ENCODE data around the gene RHBDL3. TPM values are rescaled to one million over a fixed set of nuclear protein-coding genes. Genes with fewer than 3 reads are reported as not detected.

The RHBDL3 gene, protein sequence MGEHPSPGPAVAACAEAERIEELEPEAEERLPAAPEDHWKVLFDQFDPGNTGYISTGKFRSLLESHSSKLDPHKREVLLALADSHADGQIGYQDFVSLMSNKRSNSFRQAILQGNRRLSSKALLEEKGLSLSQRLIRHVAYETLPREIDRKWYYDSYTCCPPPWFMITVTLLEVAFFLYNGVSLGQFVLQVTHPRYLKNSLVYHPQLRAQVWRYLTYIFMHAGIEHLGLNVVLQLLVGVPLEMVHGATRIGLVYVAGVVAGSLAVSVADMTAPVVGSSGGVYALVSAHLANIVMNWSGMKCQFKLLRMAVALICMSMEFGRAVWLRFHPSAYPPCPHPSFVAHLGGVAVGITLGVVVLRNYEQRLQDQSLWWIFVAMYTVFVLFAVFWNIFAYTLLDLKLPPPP
- total RNA-seq (ENCODE audit: low replicate concordance): 0.09 TPM in 1 of 2 replicates, not detected in the other

DNA sequence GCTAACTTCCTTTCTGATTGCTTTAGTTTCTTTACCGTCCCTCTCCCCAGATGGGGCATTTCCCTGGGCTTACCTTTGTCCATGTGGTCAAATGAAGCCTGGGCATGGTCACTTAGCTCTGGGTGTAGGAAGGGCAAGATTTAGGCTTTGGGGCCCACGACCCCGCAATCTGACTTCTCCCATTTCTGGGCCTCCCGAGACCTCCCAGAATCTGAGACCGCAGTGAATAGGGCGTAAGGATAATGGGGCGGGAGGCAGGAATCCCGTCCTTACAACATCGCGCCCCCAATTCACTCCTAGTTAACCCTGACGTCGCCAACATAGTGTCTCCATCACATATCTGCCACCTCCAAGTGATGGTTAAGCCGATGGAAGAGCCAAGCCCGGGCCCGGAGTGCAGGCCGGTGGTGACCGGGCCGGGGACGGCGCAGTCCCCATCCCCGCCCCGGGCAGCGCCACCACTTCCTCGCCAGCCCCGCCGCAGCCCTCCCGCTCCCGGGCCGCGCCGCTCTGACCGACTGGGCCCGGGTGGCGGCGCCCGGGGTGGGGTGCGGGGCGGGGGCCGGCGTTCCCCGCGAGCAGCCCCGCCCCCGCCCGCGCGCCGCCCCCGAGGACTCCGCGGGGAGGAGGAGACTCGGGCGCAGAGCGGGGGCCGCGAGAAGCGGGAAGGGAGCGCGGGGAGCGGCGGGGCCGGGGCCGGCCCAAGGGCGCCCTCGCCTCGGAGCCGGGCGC lies at the start of gene RHBDL3:
RHBDL3 (plus strand) TSS at position 641 of the 732 bp plus-strand sequence. CDS start 358 bp downstream, outside the sequence.
- peak within 1 kb of the TSS; percentile 50 for H3K4me3 ChIP-seq (ENCODE audit: low read depth, low read length)
- DNase-seq (ENCODE audit: low read depth): no peak
- TF ChIP-seq, protein P1, sequence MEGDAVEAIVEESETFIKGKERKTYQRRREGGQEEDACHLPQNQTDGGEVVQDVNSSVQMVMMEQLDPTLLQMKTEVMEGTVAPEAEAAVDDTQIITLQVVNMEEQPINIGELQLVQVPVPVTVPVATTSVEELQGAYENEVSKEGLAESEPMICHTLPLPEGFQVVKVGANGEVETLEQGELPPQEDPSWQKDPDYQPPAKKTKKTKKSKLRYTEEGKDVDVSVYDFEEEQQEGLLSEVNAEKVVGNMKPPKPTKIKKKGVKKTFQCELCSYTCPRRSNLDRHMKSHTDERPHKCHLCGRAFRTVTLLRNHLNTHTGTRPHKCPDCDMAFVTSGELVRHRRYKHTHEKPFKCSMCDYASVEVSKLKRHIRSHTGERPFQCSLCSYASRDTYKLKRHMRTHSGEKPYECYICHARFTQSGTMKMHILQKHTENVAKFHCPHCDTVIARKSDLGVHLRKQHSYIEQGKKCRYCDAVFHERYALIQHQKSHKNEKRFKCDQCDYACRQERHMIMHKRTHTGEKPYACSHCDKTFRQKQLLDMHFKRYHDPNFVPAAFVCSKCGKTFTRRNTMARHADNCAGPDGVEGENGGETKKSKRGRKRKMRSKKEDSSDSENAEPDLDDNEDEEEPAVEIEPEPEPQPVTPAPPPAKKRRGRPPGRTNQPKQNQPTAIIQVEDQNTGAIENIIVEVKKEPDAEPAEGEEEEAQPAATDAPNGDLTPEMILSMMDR (IDR thresholded peaks at IDR 0.05; ENCODE audit: insufficient read depth, low read length): no peak

DNA sequence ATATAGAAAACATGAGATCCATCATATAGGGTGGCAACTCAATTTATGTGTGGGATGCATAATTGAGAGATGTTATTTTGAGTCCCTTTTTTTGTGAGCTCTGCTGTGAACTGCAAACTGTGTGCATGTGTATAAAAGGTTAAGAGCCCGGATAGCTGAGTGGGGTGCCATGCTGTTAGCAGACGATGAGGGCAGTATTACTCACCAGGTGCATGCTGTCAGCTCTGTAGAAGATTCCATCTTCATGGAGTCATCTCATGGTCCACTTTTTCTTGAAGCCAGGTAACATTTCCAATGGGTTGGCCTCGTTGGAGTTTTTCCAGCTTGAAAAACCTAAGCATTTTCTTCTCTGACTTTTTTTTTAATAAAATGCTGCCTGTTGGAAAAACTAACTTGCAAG lies 43.0 kb upstream of the RHBDL3 start:
- TF ChIP-seq, protein P1 (IDR thresholded peaks at IDR 0.05; ENCODE audit: insufficient read depth, low read length): no peak
- no peak for DNase-seq (ENCODE audit: low read depth)
- H3K4me3 ChIP-seq (ENCODE audit: low read depth, low read length): no peak overlapping the region

DNA sequence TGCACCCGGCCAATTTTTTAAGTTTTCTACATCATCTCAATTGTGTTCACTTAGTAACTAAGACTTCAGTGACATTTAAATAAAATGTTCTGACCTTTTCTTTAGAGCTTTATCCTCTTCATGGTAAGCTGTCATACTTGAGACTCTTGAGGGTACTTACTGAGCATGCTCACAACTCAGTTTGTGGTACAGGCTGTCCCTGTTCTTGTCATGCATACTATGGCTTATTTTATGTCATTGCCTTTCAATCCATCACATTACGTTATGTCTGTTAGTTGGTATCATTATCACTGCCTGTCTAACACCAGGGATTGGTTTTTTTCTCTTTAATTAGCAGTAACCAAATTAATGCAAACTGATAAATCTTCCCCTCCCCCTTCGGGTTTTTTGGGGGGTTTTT lies 41.9 kb upstream of the RHBDL3 start:
- TF ChIP-seq, protein P1 (IDR thresholded peaks at IDR 0.05; ENCODE audit: insufficient read depth, low read length): no peak
- no peak for DNase-seq (ENCODE audit: low read depth)
- no peak overlapping the region for H3K4me3 ChIP-seq (ENCODE audit: low read depth, low read length)

DNA sequence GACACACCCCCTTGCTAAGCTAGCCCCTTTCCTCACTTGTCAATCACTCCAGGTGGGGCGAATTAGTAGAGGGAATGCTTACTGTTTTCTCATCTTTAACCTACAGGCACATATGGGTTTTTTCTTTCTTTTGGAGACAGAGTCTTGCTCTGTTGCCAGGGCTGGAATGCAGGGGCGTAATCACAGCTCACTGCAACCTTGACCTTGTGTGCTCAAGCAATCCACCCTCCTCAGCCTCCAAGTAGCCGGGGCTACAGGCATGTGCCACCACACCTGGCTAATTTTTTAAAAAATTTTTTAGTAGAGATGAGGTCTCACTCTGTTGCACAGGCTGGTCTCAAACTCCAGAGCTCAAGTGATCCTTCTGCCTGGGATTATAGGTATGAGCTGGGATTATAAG lies 38.7 kb upstream of the RHBDL3 start:
- no peak overlapping the region for H3K4me3 ChIP-seq (ENCODE audit: low read depth, low read length)
- no peak for DNase-seq (ENCODE audit: low read depth)
- TF ChIP-seq, protein P1 (IDR thresholded peaks at IDR 0.05; ENCODE audit: insufficient read depth, low read length): no peak

DNA sequence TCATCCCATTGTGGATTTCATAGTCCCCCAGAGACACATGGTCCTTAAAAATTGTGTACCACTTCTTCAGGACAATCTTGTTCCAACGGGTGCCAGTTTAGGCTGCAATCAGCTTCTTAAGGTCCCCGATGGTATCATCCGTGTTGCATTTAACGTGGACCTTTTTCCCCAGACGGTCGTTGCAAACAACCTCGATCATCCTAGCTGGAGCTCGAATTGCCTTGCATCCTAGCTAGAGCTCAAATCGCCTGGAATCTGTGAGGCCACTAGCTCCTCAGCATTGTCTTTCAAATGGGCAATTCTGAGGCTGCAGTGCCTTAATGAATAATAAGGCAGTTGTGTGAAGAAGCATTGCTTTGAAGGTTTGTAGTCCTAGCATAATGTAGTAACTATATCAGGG lies 37.7 kb upstream of the RHBDL3 start:
- TF ChIP-seq, protein P1 (IDR thresholded peaks at IDR 0.05; ENCODE audit: insufficient read depth, low read length): no peak
- no peak overlapping the region for H3K4me3 ChIP-seq (ENCODE audit: low read depth, low read length)
- no peak for DNase-seq (ENCODE audit: low read depth)

DNA sequence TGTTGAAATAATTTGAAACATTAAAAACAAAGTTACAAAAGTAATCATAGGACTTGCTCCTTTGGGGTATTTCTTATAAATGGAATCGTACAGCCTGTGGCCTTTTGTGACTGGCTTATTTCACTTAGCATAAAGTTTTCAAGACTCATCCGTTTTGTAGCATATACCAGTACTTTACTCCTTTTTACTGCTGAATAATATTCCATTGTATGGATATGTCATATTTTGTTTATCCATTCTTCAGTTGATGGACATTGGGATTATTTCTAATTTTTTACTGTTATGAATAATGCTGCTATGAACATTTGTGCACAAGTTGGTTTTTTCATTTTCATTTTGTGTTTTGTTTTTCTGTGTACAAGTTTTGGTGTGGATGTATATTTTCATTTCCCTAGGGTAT lies 30.0 kb upstream of the RHBDL3 start:
- TF ChIP-seq, protein P1 (IDR thresholded peaks at IDR 0.05; ENCODE audit: insufficient read depth, low read length): no peak
- no peak overlapping the region for H3K4me3 ChIP-seq (ENCODE audit: low read depth, low read length)
- no peak for DNase-seq (ENCODE audit: low read depth)
